HG03175 (cell line): ENCODE data around the gene C6orf136.
"Not testable (repeated sequence)": the region's sequence is repeated elsewhere in the genome, so short reads cannot be mapped to it uniquely, and the experiment has no call there.

Experiments used
- ATAC-seq: cut with Tn5 transposase; IDR thresholded peaks from one replicate; pipeline ENCODE4 v1.9.1; 2021; ENCODE audit warnings: mild to moderate bottlenecking, moderate library complexity; ENCODE audit not compliant: unreplicated experiment

Gene C6orf136

GRCh38 chr6:30657454-30657853 is 10.5 kb downstream of the C6orf136 start:
- no peak for ATAC-seq

- not testable (repeated sequence) for ATAC-seq
These were observed 11.0 kb downstream of the C6orf136 start for GRCh38 chr6:30657922-30658321.

GRCh38 chr6:30664994-30665767 is 18.2 kb downstream of the C6orf136 start:
- ATAC-seq, result no peak

- not testable (repeated sequence) for ATAC-seq
These were observed 19.4 kb downstream of the C6orf136 start for GRCh38 chr6:30666300-30666699.

GRCh38 chr6:30670760-30671527 is 24.0 kb downstream of the C6orf136 start:
- ATAC-seq, result no peak

- ATAC-seq, result peak; percentile 80
These were observed 25.7 kb downstream of the C6orf136 start, which contains the start of gene DHX16 for GRCh38 chr6:30672445-30673253. DHX16 (minus strand) TSS chr6:30673006; CDS start chr6:30672841, 165 bp downstream.

- no peak for ATAC-seq
These were observed 29.8 kb downstream of the C6orf136 start for GRCh38 chr6:30676660-30677285.

- ATAC-seq, result no peak
These were observed 32.2 kb downstream of the C6orf136 start for GRCh38 chr6:30678964-30679726.

GRCh38 chr6:30679765-30680535 is 33.0 kb downstream of the C6orf136 start:
- no peak for ATAC-seq

GRCh38 chr6:30681766-30682142 is 34.8 kb downstream of the C6orf136 start:
- no peak for ATAC-seq

GRCh38 chr6:30682143-30683117 is 35.5 kb downstream of the C6orf136 start:
- peak; percentile 44 for ATAC-seq

GRCh38 chr6:30683183-30683979 is 36.4 kb downstream of the C6orf136 start:
- no peak for ATAC-seq

GRCh38 chr6:30683980-30684338 is 37.0 kb downstream of the C6orf136 start:
- ATAC-seq, result no peak

GRCh38 chr6:30684386-30685156 is 37.6 kb downstream of the C6orf136 start:
- ATAC-seq, result no peak

GRCh38 chr6:30685157-30686008 is 38.5 kb downstream of the C6orf136 start:
- no peak for ATAC-seq
